Tibial nerve (tissue), 4 donors: ENCODE results near the gene TSHZ2.

ENCODE experiments used
- EP300 ChIP-seq, 2 donors: sonication (generic); formaldehyde crosslinking; IDR thresholded peaks; one replicate each; pipeline ENCODE4 v1.6.1; 2017; ENCODE audit warnings: antibody characterized with exemption in 2 of 2, mild to moderate bottlenecking in 1 of 2
- POLR2A ChIP-seq, 2 donors: fragments of 450-650 bp; IDR thresholded peaks; one replicate each; pipeline ENCODE4 v1.6.1; 2017; ENCODE audit warnings: antibody characterized with exemption in 2 of 2, mild to moderate bottlenecking in 2 of 2, moderate library complexity in 2 of 2
- TF ChIP-seq, protein P1 (sequence below), 5 experiments: fragments of 200-600 bp in 3 of 5; fragments of 450-650 bp in 2 of 5; sonication (generic) in 3 of 5; IDR thresholded peaks; one replicate each; pipeline ENCODE4 v1.5.1; 2016 to 2019; ENCODE audit warnings: antibody characterized with exemption in 5 of 5, mild to moderate bottlenecking in 3 of 5, moderate library complexity in 2 of 5

DNA sequence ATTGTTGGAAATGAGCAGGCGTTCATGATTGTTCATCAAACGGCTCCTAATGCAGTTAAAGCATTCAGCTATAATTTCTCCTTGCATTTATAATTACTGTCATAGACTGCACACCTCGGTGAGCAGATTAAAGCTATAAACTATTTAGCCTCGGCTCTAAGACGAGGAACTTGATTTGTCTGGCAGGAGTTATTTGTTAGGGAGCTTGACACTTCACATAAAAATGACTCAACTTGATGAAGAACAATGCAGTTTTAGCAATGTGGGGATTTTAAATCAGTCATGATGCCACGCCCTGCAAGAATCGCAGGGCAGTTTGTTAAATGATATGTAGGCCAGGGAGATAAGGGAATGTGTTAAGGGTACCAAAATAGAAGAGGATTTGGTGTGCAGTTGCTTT, 290.2 kb downstream of the TSHZ2 start:
- TF ChIP-seq POLR2A (IDR thresholded peaks at IDR 0.05) (no peak), EP300 (IDR thresholded peaks at IDR 0.05) (no peak)
- TF ChIP-seq, protein P1, sequence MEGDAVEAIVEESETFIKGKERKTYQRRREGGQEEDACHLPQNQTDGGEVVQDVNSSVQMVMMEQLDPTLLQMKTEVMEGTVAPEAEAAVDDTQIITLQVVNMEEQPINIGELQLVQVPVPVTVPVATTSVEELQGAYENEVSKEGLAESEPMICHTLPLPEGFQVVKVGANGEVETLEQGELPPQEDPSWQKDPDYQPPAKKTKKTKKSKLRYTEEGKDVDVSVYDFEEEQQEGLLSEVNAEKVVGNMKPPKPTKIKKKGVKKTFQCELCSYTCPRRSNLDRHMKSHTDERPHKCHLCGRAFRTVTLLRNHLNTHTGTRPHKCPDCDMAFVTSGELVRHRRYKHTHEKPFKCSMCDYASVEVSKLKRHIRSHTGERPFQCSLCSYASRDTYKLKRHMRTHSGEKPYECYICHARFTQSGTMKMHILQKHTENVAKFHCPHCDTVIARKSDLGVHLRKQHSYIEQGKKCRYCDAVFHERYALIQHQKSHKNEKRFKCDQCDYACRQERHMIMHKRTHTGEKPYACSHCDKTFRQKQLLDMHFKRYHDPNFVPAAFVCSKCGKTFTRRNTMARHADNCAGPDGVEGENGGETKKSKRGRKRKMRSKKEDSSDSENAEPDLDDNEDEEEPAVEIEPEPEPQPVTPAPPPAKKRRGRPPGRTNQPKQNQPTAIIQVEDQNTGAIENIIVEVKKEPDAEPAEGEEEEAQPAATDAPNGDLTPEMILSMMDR (IDR thresholded peaks at IDR 0.05), result no peak
